HG03460 (cell line): ENCODE measurements around the gene FBLN2.
"Not testable (repeated sequence)": the region's sequence is repeated elsewhere in the genome, so short reads cannot be mapped to it uniquely, and the experiment has no call there.

ENCODE experiments used
- ATAC-seq: cut with Tn5 transposase; IDR thresholded peaks from one replicate; pipeline ENCODE4 v1.9.1; 2021; ENCODE audit not compliant: unreplicated experiment

The FBLN2 gene

DNA sequence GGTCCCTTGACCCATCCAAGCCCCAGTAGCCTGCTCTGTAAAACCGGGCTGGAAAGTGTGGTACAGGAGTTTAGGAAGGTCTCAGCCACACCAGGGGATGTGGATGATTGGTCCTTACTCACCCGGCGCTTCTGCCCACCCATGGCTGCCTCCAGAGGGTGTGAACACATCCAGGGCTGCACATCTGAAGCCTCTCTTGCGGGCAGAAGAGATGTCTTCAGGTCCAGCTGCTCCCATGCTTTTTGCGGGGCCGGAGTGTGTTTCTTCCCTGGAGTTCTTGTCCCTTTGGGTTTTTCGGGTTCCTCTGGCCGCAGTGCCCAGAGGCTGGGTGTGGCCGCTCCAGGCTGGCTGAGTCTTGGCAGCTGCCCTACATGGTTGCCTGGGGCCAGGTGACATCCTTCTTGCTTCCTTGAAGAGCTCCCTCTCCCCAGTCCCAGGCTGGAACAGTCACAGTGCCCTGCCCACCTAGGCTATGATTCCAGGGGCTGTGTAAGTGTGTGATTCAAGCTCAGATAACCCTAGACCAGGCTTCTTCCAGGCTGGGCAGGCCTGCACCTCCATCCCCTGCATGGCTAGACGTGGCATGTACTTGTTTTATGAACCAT, 34.9 kb upstream of the FBLN2 start:
- no peak for ATAC-seq

DNA sequence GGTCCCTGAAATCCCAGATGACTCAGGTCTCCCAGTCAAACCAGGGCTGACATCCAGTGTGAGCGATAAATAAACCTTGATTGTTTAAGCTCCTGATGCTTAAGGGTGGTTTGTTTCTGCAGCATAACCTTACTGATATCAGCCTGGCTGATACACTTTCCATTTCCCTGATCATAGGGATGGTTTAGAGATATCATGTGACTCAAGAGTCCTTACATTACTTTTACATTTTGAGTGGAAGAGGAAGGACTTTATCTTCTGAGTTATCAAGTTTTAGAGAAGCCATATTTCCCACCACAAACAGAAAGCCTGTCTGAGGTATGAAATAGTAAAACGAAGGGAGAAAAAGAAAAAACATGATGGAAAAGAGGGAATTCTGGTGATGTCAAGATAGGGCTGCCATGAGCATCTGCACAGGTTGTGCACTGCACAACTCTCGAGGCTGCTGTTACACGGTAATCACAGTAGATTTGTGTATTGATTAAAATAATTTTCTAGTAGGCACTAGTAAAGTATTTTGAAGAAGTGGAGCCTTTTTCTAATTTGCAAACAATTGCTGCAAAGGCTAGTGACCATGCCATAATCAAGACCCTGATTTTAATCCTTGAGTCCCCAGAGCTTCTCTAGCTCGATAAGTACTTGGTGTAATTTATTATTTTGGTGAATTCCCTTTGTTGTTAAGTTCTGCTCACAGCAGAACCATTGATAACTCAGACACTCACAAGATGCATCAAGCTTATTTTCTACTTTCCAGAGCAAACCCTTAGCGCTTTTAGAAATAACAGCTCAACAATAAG, 34.1 kb upstream of the FBLN2 start:
- ATAC-seq, result no peak

DNA sequence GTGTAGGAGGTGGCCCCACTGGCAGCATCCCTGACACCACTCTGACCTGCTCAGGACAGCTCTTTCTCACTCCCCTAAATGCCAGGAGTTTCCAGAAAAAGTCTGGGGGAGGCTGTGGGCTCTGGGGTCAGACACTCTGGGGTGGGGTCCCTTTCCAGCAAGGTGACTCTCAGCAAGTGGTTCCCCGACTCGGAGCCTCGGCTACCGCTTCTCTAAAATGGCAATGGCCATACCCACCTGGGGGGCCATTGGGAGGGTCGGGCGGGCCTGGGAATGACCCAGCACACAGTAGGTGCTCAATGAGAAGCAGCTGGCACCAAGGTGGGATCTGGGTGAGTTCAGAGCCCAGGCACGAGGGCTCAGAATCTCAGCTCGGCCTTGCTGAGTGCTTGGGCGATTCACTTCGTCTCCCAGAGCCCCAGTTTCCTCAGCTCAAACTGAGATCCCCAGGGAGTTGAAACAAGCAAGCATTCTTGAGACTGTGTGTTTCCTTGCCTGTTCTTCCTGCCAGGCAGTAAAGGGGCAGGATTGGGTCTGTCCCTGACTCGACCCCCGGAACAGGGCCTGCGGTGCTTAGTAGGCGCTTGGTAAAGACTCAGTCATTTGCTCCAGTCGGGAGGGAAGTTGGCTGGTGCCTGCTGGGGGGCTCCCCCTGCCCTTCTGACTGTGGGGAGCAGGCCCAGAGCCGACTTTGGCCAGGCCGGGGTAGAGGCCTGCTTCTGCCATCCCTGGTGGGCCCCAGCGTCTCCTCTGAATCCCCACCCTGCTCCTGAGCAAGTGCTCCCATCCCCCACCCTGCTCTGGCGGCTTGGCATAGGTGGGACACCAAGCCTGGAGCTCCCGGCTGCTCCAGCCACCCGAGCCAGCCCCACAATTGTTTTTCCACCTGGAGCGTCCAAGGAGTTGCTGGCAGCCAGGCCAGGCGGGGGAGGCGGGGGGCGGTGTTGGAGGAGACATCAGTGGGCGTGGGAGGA, 32.9 kb upstream of the FBLN2 start:
- no peak for ATAC-seq

DNA sequence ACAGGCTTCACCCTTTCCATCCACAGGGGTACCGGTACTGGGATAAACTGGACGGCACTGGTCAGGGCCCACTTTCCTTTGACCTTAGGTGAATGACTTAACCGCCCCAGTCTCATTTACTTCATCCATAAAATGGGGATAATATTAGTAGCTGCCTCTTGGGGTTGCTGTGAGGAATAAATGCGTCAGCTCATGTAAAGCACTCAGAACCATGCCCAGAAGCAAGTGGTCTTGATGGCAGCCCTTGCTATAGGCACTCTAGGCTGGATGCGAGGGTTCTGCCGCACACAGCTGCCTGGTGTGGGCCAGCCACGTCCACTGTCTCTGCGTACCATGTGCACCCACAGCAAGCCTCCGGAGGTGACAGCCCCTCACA, 32.2 kb upstream of the FBLN2 start:
- ATAC-seq, result no peak

DNA sequence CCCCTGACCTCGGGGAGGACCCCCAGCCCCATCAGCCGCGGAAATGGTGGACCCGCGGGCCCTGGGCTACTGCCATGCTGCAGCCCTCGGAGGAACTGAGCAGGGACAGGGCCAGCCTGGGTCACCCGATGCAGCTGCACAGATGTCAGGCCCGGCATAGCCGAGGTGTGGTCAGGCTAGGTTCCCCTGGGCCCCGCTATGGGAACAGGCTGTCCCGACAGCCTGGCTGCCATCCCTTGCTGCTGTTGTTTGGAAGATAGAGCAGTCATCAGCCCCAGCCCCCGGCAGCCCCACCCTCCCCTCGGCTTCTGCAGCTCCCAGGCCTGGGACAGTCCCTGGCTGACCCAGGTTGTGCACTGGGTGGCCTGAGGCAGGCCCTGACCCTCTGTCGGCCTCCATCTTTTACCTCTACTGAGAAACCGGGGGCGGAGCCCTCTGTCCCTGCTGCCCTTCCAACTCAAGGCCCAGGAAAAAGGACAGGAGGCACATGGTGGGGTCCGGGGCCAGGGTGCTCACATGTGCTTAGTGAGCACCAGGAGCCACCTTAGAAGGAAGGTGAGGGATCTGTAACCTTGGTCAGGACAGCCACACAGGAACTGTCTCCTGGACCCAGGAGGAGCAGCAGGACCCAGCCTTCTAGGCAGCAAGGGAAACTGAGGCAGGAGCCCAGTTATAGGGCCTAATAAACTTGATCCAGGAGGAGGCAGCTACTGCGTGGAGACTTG, 31.5 kb upstream of the FBLN2 start:
- no peak for ATAC-seq

DNA sequence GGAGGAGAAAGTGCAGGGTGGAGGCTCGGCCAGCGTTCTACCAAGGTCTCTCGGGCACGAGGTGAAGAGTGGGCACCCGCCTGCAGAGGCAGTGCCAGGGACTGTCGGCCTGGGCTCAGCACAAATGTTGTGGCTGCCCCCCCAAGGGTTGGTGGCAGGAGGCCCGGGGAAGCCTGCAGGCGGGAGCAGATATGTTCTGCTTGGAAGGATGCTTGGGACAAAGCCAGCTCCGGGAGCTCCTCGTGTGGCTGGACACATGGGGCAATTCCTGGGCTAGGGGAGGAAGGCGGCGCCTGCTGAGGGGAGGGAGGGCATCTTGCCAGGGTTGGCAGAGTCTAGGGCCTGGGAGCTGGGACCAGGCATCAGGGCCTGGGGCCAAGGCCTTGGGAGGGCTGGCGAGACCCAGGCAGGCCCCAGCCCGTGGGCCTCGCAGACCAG, 30.4 kb upstream of the FBLN2 start:
- ATAC-seq, result no peak

DNA sequence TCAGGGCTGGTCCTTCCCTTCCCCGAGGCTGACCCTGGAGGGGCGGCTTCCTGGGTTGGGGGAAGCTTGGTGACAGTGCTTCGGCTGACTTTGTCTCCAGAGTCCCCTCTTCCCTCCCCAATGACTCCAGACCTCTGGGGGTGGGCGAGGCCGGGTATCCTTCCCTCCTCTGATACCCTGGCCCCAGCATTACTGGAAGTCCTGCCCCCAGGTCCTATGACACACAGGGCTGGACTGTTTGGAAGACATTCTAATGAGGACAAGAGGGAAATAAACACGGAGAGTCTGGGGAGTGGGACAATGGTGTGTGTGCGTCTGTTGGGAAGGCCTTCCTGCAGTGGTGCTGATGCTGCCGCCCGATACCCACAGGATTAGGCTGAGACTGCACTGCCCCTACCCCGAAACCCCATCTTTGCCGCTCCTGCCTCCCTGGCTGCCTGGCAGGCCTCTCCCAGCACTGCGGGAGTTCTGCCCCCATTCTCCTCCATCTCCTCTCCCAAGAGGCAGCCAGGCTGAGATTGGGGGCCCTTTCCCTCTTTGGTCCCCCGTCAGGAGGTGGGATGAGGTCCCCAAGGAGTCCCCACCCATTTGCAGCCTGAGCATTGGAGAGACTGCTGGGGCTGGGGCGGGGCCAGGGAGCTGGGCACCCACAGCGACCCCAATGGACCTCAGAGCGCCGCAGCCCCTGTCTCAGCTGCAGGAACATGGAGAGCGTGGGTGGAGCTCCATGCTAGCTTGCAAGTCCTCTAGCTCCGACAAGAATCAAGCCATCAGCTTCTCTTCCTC, 29.7 kb upstream of the FBLN2 start:
- ATAC-seq, result no peak

DNA sequence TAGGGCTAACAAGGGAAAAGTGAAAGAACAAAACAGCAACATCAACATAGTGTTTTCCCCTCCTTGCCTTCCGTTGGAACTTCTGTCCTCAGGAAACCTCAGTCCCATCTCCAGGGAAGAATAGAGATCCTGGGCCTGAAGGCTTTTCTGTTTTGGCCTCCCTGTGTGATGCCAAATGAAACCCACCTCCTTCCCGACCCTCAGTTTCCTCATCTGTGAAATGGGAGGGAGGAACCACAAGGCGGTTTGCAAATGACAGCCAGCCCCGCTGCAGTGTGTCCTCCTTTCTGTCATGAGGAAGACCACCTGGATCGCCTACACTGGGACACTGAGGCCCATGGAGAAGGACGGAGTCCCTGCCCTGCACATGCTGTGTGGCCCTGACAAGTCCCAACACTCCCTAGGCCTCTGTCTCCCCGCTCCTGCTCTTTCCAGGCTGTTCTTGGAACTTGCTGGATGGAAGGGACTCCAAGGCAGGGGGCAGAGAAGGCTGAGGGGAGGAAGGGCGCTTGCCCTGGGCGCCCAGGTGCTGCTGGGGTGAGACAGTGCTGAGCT, 28.5 kb upstream of the FBLN2 start:
- ATAC-seq, result no peak

DNA sequence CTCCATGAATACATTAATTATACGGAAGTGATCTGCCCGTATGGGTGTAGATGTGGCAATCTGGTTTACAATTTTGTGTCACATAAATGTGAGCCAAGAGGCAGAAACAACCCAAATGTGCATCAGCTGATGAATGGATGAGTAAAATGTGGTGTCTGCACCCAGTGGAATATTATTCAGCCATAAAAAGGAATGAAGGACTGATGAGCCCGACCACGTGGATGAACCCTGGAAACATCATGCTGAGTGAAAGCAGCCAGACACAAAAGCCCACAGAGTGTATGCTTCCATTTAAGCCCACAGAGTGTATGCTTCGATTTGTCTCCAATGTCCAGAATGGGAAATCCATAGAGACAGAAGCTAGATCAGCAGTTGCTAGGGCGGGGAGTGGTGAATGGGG, 27.6 kb upstream of the FBLN2 start:
- ATAC-seq, result no peak

DNA sequence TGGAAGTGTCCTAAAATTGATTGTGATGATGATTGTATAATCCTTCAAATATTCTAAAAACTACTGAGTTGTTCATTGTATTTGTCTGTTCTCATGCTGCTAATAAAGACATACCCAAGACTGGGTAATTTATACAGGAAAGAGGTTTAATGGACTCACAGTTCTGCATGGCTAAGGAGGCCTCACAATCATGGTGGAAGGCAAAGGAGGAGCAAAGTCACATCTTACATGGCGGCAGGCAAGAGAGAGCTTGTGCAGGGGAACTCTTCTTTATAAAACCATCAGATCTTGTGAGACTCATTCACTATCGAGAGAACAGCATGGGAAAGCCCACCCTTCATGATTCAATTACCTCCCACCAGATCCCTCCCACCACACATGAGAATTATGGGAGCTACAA, 27.2 kb upstream of the FBLN2 start:
- not testable (repeated sequence) for ATAC-seq

DNA sequence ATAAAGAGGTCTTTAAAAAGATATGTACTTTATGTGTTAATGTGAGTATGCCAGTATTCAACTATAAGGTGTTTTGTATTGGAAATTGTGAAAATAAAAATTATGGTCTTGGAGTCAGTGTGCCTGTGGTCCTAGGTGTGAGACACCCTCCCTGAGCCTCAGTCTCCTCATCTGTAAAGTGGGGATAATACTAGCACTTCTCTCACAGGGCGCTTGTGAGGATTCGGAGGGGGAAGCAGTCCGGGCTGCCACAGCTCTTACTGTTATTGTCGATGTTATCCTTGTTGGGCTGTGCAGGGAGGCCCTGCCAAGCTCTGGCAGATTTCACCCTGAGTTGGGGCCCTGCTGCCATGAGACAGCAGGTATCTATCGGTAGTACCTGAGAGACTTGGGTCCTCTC, 26.7 kb upstream of the FBLN2 start:
- ATAC-seq, result no peak

DNA sequence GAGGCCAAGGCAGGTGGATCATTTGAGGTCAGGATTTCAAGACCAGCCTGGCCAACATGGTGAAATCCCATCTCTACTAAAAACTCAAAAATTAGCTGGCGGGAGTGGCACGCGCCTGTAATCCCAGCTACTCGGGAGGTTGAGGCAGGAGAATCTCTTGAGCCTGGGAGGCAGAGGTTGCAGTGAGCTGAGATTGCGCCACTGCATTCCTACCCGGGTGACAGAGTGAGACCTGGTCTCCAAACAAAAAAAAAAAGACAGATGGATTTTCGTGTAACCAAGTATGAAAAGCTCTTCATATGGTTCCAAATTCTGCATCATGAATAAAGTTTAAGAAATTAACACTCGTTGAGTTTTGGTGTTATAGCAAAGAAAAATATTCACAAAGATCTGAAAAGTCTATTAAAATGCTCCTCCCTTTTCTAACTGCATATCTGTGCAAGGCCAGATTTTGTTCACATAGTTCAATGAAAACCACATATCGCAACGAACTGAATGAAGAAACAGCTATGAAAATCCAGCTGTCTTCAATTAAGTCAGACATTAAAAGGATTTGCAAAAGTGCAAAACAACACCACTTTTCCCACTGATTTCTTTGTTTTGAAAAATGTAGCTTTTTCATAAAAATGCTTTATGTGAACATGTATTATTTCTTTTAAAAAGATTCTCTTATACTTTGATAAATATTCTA, 23.8 kb upstream of the FBLN2 start:
- no peak for ATAC-seq

DNA sequence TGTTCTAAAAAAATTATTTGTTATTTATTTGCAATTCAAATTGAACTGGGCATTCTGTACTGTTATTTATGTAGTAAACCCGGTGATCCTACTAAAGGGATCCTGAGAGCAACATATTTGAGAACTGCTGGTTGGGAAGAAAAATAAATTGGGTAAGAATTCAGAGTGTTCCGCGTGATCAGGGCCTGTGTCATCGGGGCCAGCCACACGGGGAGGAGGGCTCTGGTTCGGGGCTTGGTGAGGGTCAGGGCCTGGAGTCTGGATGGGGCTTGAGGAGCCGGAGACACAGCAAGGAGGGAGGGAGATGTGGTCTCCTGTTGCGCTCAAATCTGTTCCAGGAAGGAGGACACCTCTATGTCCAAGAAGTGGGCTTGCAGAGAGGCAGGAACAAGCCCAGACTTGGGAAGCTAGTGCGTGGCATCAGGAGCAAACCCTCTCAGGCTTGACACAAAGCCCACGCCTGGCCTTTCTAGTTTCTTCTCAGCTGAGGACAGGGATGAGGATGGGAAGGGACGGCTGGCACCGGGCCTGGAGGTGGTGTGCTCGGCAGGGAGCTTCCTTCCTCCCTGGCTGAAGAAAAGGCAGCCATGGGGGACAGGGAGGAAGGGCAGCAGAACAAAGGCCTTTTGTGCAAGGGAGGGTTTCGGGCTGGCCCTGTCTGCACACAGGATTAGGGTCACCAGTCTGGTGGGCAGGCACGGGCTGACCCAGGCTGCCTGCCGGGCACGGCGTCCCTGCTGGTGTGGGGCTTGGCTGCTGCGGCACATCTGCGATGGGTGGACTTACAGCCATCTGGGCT, 22.9 kb upstream of the FBLN2 start:
- no peak for ATAC-seq

DNA sequence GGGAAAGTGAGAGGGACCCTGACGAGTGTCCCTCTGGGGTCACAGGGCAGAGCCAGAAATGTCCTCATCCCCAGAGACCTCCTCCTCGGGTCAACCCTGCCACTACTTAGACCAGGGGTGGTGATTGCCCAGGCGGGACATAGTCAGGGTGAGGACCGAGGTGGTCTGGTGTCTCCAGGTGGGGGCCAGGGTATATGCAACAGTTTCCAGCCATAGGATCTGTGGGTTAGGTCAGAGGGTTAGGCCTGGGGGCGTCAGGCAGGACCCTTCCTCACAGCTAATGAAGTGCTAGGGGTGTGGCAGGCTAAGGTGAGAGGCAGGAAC, 22.3 kb upstream of the FBLN2 start:
- ATAC-seq, result no peak

DNA sequence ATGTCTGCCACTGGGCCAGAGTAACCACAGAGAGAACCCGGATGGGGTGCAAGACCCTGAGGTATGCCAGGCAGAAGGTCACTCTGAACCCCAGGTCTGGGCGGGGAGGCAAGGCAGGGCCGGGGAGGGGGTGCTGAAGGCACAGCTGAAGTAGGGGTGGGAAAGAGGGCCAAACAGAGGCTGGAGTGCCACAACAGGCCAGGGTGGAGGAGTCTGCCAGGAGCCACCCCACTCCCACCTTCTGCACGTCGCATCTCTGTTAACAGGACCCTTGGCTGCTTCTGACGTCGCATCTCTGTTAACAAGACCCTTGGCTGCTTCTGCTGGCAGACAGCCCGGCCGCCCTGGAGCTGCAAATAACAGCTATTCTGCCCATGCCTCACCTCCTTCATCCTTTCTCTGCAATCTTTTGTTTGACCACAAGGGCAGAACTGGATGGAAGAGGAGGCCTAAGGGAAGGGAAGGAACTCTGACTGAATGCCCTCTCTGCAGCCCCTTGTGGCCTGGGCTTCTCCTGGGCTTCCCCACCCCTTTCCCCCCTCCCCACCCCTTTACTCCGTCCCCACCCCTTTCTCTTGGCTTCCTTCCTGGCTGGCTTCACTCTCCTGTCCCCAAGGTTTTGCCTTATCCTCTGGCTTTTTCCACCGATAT, 20.6 kb upstream of the FBLN2 start:
- no peak for ATAC-seq

DNA sequence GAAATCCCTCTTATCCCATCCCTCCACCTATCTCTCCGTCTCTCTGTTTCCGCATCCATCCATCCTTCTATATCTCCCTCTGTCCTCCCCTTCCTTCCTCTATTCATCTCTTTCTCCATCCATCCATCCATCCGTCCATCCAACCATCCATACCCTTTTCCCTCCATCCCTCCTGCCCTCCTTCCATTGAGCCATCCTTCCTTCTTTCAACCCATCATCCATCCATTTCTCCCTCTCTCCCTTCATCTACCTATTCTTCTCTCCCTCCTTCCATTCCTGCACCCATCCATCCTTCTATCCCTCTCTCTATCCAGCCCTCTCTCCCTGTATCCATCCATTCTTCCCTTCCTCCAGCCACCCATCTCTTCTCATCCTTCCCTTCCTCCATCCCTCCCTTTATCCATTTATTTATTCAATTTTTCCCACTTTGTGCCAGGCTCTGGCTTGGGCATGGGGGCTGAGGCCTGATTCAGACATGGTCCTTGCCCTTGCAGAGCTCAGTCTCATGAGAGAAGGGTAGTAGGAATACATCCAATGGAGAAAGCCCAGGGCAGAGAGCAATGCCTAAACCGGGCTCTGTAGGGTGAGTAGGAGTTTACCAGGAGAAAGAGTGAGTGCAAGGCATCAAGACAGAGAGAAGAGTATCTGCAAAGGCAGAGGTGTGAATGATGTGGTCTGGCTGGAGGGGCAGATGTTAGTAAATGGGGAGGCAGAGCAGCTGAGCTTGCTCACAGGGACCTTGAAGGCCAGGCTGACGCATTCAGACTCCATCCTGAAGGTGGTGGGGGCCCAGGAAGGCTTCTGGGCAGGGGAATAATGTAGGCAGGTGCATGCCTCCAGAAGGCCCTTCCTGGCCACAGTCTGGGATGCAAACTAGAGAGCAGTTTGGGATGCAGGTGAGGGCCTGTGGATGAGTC, 19.5 kb upstream of the FBLN2 start:
- no peak for ATAC-seq
